Activated CD4-positive, alpha-beta T cell treated with anti-CD3 and anti-CD28 coated beads for 48 hours (primary cell): ENCODE results near the gene SIX2.

Experiments used
- DNase-seq: peaks from one replicate; pipeline ENCODE4 v3.0.0-alpha.2; 2020

The SIX2 gene

GRCh38 chr2:44964752-44965236 lies 44.5 kb downstream of the SIX2 start:
- DNase-seq, result peak; percentile 23

DNA sequence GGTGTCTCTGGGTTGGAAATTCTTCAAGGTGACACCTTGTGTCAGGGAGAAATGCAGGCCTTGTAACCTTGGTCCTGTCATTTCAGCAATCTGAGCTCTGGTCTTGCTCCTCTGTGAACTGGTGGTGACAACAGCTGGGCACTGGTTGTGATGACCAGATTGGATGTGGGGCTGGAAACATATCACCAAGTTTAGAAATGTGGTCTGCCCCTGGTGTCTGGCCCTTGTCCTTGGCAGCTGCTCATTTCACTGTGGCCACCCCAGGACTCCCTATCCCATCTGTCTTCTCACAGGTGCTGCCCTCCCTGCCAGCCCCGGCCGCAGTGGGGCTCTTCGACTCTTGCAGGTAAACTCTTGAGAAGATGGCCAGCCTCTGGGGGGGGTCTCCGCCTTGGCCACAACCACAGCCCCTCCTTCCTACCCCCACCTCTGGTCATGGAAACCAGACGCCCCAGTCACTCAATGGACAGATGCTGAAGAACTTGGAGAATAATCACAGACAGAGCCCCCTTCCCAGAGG lies 47.0 kb downstream of the SIX2 start:
- no peak for DNase-seq

DNA sequence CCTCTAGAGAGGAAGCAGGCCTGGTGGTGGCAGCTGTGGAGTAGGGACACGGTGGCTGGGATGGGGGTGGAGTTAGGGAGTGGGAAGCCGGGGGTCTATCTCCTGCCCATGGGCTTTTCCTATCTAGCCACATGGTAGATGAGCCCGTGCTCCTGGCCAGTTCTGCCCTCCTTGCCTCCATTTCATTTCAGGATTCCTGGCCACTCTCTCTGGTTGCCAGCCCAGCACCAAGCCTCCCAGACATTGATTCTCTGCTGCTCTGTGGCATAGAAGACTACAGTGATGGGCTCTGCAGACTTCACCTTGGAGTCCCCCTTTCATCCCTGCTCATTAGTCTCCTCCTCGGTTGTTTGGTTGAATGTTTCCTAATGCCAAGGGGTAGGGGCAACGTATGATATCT lies 48.4 kb downstream of the SIX2 start:
- no peak for DNase-seq

DNA sequence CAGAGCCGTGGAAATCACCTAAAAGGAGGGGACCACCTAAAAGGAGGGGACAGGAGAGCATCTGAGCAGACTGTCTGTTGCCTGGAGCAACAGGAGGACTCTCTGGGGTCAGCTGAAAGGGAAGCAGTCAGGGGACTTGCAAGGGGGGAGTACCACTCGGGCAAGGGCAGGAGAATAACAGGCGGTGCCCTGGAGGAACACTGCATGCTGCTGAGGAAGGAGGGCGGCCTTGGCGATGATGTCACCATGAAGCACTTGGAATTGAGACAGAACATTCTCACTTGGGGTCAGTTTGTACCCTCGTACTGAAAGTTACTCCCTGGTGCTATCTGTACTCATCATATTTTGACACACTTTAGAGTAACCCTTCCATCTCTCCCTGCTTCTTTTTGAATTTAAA lies 49.4 kb downstream of the SIX2 start:
- no peak for DNase-seq

- no peak for DNase-seq
Observed at GRCh38 chr2:44957656-44958327, 51.5 kb downstream of the SIX2 start.

DNA sequence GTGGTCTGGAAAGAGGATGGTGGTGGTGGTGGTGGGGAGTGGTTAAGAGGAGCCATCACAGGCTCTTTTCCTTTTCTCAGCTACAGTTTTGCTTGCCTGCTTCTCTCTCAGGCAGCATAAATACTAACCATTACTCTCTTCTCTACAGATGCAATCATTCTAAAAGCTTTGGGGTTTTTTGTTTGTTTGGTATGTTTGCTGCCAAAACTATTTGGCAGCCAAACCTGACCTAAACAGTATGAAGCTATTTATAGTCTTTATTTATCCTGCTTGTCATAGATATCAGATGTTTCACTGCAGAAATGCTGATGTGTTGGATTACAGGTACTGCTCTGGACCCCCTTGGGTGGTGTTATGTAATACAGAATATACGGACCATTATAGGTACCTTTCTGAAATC lies 52.4 kb downstream of the SIX2 start:
- DNase-seq, result no peak

DNA sequence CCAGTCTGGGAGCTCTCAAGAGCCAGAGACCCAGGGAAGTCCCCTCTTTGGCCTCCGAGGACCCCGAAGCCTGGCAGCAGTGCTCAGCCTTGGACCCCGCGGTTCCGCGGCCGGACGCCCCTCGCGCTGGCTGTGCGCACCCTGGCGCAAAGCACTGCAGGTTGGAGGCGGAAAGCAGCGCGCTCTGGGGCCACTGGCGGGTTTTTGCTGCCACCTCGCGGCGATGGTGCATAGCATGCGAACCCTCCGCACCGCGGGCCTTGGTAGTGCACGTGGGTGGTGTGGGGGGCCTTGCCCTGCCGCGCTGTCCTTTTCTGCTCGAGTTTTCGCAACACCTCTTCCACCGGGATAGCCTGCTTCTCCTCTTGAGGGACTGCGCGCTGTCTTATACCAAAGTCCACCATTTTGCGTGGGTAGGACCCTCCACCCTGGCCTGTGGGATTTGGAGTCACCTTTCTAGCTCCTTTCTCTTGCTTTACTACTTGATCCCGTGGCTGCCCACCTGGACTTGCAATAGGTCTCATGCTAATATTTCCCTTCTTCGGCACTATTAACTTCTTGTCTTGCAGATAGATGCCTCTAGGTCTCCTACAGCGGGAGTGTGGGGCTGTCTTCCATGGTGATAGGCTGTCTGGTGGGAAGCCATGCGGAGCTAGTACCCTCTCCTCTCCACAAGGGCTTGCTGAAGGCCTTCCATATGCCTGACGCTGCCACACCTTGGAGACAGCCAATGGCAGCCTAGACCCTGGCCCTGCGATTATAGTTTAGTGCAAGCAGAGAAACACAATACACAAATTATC lies 53.5 kb downstream of the SIX2 start:
- DNase-seq, result peak; percentile 89
